Right cardiac atrium (tissue), 5 donors: ENCODE results near the gene SYTL4. TPM values are rescaled to one million over a fixed set of nuclear protein-coding genes. Genes with fewer than 3 reads are reported as not detected.

Source experiments
- ATAC-seq, 2 donors: fragments of 200-7000 bp; cut with Tn5 transposase; one replicate each; pipeline versions ENCODE4 v1.8.0 to v1.9.1; 2020; ENCODE audit warnings: moderate library complexity in 2 of 2, mild to moderate bottlenecking in 1 of 2
- DNase-seq, 3 donors: peaks; one replicate each; pipeline ENCODE4 v3.0.0-alpha.2; 2020
- H3K27ac ChIP-seq: one replicate; pipeline ENCODE4 v1.5.1; 2013; ENCODE audit warnings: mild to moderate bottlenecking, low read length, control low read depth, moderate library complexity
- H3K27me3 ChIP-seq: one replicate; pipeline ENCODE4 v1.6.1; 2013; ENCODE audit not compliant: control insufficient read depth, insufficient read depth
- H3K4me1 ChIP-seq: one replicate; pipeline ENCODE4 v1.6.1; 2013; ENCODE audit warnings: low read length; ENCODE audit not compliant: control insufficient read depth, insufficient read depth
- H3K4me3 ChIP-seq: one replicate; pipeline ENCODE4 v1.5.1; 2013; ENCODE audit warnings: low read length, control low read depth
- H3K9me3 ChIP-seq: one replicate; pipeline ENCODE4 v1.6.1; 2013; ENCODE audit warnings: low read length; ENCODE audit not compliant: control insufficient read depth
- WGBS: extraction: QIAGEN DNeasy Blood & Tissue Kit; methylation state at CpG from one replicate; pipeline ENCODE4 v1.1.7; 2013; 5-methylcytosine and 5-hydroxymethylcytosine counted together
- intact Hi-C, 4 donors: fragments of 100-400 bp; cut with DNase I; formaldehyde crosslinking; loops; one replicate each; pipeline versions ENCODE4 v1.11.0 to v1.14.0; 2022 to 2023
- polyA plus RNA-seq: library from polyadenylated mRNA; stranded (reverse); fragments of 200-250 nt; gene quantifications from one replicate; pipeline ENCODE4 v1.2.3, GENCODE V29; 2013
- total RNA-seq, 4 donors: library from RNA; stranded (reverse); fragmentation: NEBNext Ultra II Directional; extraction: Animal tissue kit (Norgen Biotek cat#: 25700); gene quantifications; one replicate each; pipeline ENCODE4 v1.2.1, GENCODE V29; 2021
- donor health status: healthy with polysubstance abuse.
- donor health status: DM: no; HTN: yes; CAD: no.
- donor health status: DM: no; HTN: no; CAD: no.
- donor health status: DM: no; HTN: yes; CAD: no; lungs with severe emphysema.
- donor health status: DM: yes; HTN: yes; CAD: no.

The SYTL4 gene
- total and polyA plus RNA-seq, 5 donors: 3.2 to 6.7 (median 3.7) TPM

DNA sequence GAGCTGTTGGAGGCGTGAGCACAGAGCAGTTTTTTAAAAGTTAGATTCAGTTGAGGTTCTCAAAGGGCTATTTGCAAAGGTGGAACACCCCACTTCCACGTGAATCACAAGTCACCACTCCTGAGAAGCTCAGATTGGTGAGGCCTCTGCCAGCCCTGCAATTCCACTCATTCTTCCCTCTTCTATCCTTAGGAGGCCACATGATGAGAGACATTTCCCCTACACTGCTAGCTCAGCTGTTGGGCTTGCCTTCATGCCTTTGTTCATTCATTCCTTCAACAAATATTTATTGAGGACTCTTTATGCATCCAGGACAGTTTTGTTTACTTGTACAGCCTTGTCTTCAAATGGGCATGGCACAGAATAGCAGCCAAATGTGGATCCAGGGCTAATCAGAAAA lies 84.2 kb downstream of the SYTL4 start:
- whole genome bisulfite sequencing: 95% methylated on average over 2 of the region's 2 CpGs
- Histone ChIP-seq H3K9me3 (no peaks in the 10 kb centered on the region), H3K27me3 (no peaks in the 10 kb centered on the region), H3K4me3 (no peak overlapping the region), H3K4me1 (peaks cover 5% of the 10 kb centered on the region), H3K27ac (peak overlapping the region; percentile 23)
- intact Hi-C loops: no loop called here
- no peak for DNase-seq
- no peak for ATAC-seq

DNA sequence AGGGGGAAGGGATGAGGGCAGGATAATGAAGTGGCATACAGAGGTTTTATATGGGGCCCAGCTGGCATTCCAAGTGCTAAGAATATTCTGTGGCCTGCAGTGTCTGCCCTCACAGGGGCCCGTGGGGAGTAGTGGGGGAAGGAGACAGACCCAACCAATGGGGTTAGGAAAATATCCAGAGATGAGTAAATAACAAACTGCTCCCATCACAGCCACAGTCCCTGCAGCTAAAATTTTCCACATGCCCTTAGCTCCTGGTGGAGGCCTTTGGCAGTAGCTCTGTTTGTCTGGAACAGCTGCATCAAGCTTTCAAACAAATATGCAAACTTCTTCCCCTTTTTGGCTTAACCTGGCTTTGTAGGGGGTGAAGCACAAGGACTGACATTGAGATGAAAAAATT lies 84.8 kb downstream of the SYTL4 start:
- peaks cover 5% of the 10 kb centered on the region for H3K4me1 ChIP-seq
- intact Hi-C loops: no loop called here
- peak overlapping the region; percentile 45 for H3K27ac ChIP-seq
- H3K4me3 ChIP-seq: no peak overlapping the region
- ATAC-seq: no peak
- 8% methylated on average over 1 of the region's 1 CpG for WGBS
- H3K27me3 ChIP-seq: no peaks in the 10 kb centered on the region
- no peaks in the 10 kb centered on the region for H3K9me3 ChIP-seq
- DNase-seq: peak in 1 of 3 donors; percentile 49

DNA sequence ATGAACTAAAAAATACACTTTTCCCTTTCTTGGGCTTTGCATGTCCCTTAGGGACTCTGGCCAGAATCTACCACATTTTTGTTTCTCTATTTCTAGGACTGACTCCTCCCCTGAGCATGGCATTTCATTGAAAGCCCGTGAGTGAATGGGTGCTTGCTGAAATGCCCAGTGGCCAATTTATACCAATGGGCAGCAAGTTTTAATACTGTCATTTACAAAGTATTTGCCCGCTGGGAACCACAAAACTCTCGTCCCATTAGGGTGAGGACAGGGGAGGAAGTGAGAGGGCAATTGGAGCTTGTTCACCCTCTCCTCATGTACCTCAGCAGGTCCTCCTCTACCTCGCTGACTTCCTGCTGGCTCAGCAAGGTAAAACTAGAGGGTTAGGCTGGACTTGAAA lies 86.8 kb downstream of the SYTL4 start:
- WGBS: 61% methylated on average over 4 of the region's 4 CpGs
- no peaks in the 10 kb centered on the region for H3K27me3 ChIP-seq

GRCh38 chrX:100643956-100644860 lies 87.7 kb downstream of the SYTL4 start, which contains the start of gene SRPX2:
Gene SRPX2, plus strand, starts transcription at chrX:100644199. Its CDS starts 2,124 bp downstream, at chrX:100646323.
- Histone ChIP-seq H3K9me3 (no peaks in the 10 kb centered on the region), H3K4me3 (peak within 1 kb of the TSS; percentile 41), H3K4me1 (peaks cover 1% of the 10 kb centered on the region), H3K27me3 (no peaks in the 10 kb centered on the region), H3K27ac (peak within 1 kb of the TSS; percentile 58)
- peak; percentile 94 to 96 for ATAC-seq
- DNase-seq: peak; percentile 53 to 68 (median 56)
- intact Hi-C loops: no loop called here
- WGBS: 43% methylated on average over 11 of the region's 11 CpGs

More for the DNA sequence above, 86.8 kb downstream of the SYTL4 start:
- H3K9me3 ChIP-seq: no peaks in the 10 kb centered on the region
- ATAC-seq (no peak), DNase-seq (no peak)
- peaks cover 1% of the 10 kb centered on the region for H3K4me1 ChIP-seq
- H3K27ac ChIP-seq: no peak overlapping the region
- intact Hi-C loops: no loop called here
- H3K4me3 ChIP-seq: peak overlapping the region; percentile 41

DNA sequence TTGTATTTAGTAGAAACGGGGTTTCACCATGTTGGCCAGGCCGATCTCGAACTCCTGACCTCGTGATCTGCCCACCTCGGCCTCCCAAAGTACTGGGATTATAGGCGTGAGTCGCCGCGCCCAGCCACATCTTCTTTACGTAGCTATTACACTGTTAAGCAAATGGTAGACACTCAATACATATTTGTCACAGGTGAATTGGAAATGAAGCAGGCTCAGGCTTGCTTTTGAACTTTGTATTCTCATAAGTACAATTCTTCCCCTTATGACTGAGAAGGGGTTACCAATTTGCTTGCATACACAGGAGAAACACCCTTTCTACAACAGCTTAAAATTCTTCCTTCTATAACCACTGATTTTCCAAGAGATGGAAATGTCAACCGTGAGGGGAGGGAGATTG lies 88.7 kb downstream of the SYTL4 start:
- WGBS: 93% methylated on average over 11 of the region's 11 CpGs
- no peak overlapping the region for H3K4me3 ChIP-seq
- H3K27ac ChIP-seq: no peak overlapping the region
- no peak for ATAC-seq
- H3K27me3 ChIP-seq: no peaks in the 10 kb centered on the region
- no peaks in the 10 kb centered on the region for H3K9me3 ChIP-seq
- no peak for DNase-seq
- H3K4me1 ChIP-seq: peaks cover 1% of the 10 kb centered on the region
- intact Hi-C loops: no loop called here

GRCh38 chrX:100642290-100642689 lies 89.6 kb downstream of the SYTL4 start:
- H3K9me3 ChIP-seq: no peaks in the 10 kb centered on the region
- DNase-seq (no peak), ATAC-seq (no peak)
- WGBS: 65% methylated on average over 3 of the region's 3 CpGs
- H3K4me3 ChIP-seq: no peak overlapping the region
- intact Hi-C loops: no loop called here
- H3K27me3 ChIP-seq: no peaks in the 10 kb centered on the region
- no peak overlapping the region for H3K27ac ChIP-seq
- peaks cover 1% of the 10 kb centered on the region for H3K4me1 ChIP-seq

GRCh38 chrX:100636321-100636991 lies 95.5 kb downstream of the SYTL4 start, which contains the start of gene TSPAN6:
Gene TSPAN6, minus strand, starts transcription at chrX:100636806. Its CDS starts 112 bp downstream, at chrX:100636694.
- ATAC-seq (peak; percentile 99), DNase-seq (peak; percentile 80 to 90 (median 90))
- intact Hi-C loops: no loop called here
- no peaks in the 10 kb centered on the region for H3K9me3 ChIP-seq
- H3K4me1 ChIP-seq: no peaks in the 10 kb centered on the region
- H3K27ac ChIP-seq: peak within 1 kb of the TSS; percentile 30
- no peaks in the 10 kb centered on the region for H3K27me3 ChIP-seq
- WGBS: 2% methylated on average over 51 of the region's 51 CpGs
- peak within 1 kb of the TSS; percentile 91 for H3K4me3 ChIP-seq

DNA sequence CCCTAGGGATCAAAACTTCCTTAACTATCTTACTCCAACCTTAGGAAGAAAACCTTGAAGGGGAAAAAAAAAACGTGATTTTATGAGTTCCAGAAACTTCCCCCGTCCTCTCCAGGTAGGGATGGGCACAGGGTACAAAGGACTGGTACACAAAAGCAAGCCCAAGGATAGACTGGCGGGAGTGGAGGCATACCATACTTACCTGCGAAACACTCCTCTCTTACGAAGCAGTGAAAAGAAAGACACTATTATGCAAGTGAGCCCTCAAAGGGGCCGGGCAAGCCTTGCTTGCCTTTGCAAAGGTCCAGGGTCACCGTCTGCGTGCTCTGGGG lies 96.0 kb downstream of the SYTL4 start:
- H3K4me3 ChIP-seq: peak overlapping the region; percentile 91
- H3K9me3 ChIP-seq: no peaks in the 10 kb centered on the region
- DNase-seq (no peak), ATAC-seq (peak; percentile 26 to 51)
- H3K27me3 ChIP-seq: no peaks in the 10 kb centered on the region
- 19% methylated on average over 8 of the region's 8 CpGs for WGBS
- H3K27ac ChIP-seq: peak overlapping the region; percentile 30
- H3K4me1 ChIP-seq: no peaks in the 10 kb centered on the region
- intact Hi-C loops: no loop called here

GRCh38 chrX:100635040-100635439 lies 96.9 kb downstream of the SYTL4 start:
- 66% methylated on average over 5 of the region's 5 CpGs for WGBS
- DNase-seq (no peak), ATAC-seq (no peak)
- intact Hi-C loops: no loop called here
- Histone ChIP-seq H3K4me3 (no peak overlapping the region), H3K9me3 (no peaks in the 10 kb centered on the region), H3K4me1 (no peaks in the 10 kb centered on the region), H3K27ac (no peak overlapping the region), H3K27me3 (no peaks in the 10 kb centered on the region)

- Histone ChIP-seq H3K27me3 (no peaks in the 10 kb centered on the region), H3K9me3 (no peaks in the 10 kb centered on the region), H3K4me1 (no peaks in the 10 kb centered on the region), H3K27ac (no peak overlapping the region), H3K4me3 (no peak overlapping the region)
- DNase-seq: no peak
- WGBS: 75% methylated on average over 5 of the region's 5 CpGs
- intact Hi-C loops: no loop called here
- no peak for ATAC-seq
Observed at GRCh38 chrX:100625985-100626491, 105.9 kb downstream of the SYTL4 start.
